H7 (cell line): ENCODE results near the gene GRIN3B. TPM values are rescaled to one million over a fixed set of nuclear protein-coding genes. Genes with fewer than 3 reads are reported as not detected.
A peak's percentile ranks its signal among the peaks of the same experiment; 100 is the strongest.
"Not testable (repeated sequence)": the region's sequence is repeated elsewhere in the genome, so short reads cannot be mapped to it uniquely, and the experiment has no call there.

ENCODE experiments used
- DNase-seq: peaks from one replicate; pipeline ENCODE4 v3.0.0; 2012
- H3K27me3 ChIP-seq: 2 replicates; pipeline ENCODE4 v1.6.0; 2011; ENCODE audit warnings: mild to moderate bottlenecking, low read length; ENCODE audit not compliant: control insufficient read depth, insufficient read depth
- H3K36me3 ChIP-seq: replicated peaks from 2 replicates; pipeline ENCODE4 v1.5.1; 2011; ENCODE audit warnings: low read length; ENCODE audit not compliant: control insufficient read depth, insufficient read depth
- H3K4me3 ChIP-seq: 2 replicates; pipeline ENCODE4 v1.5.1; 2011; ENCODE audit warnings: low read depth, mild to moderate bottlenecking, control low read depth, low read length, moderate library complexity; ENCODE audit not compliant: insufficient read depth
- total RNA-seq: library from RNA; depleted of rRNA; stranded (reverse); fragments of >200 nt; shearing (Covaris generic); gene quantifications from 2 replicates; pipeline ENCODE4 v1.2.3, GENCODE V29; 2014

Gene GRIN3B
- total RNA-seq, 1 experiment from 2014 or later = 0.03 TPM

GRCh38 chr19:1015061-1015781, 15.0 kb downstream of the GRIN3B start:
- no peaks in the 10 kb centered on the region for H3K27me3 ChIP-seq
- no peak overlapping the region for H3K4me3 ChIP-seq
- no peak for DNase-seq
- peaks cover 5% of the 10 kb centered on the region for H3K36me3 ChIP-seq

GRCh38 chr19:1015782-1016646, 15.8 kb downstream of the GRIN3B start:
- DNase-seq = peak; percentile 94
- peaks cover 5% of the 10 kb centered on the region for H3K36me3 ChIP-seq
- H3K4me3 ChIP-seq = no peak overlapping the region
- H3K27me3 ChIP-seq = no peaks in the 10 kb centered on the region

GRCh38 chr19:1016647-1017114, 16.5 kb downstream of the GRIN3B start:
- H3K27me3 ChIP-seq = no peaks in the 10 kb centered on the region
- DNase-seq = no peak
- H3K4me3 ChIP-seq = no peak overlapping the region
- peaks cover 5% of the 10 kb centered on the region for H3K36me3 ChIP-seq

DNA sequence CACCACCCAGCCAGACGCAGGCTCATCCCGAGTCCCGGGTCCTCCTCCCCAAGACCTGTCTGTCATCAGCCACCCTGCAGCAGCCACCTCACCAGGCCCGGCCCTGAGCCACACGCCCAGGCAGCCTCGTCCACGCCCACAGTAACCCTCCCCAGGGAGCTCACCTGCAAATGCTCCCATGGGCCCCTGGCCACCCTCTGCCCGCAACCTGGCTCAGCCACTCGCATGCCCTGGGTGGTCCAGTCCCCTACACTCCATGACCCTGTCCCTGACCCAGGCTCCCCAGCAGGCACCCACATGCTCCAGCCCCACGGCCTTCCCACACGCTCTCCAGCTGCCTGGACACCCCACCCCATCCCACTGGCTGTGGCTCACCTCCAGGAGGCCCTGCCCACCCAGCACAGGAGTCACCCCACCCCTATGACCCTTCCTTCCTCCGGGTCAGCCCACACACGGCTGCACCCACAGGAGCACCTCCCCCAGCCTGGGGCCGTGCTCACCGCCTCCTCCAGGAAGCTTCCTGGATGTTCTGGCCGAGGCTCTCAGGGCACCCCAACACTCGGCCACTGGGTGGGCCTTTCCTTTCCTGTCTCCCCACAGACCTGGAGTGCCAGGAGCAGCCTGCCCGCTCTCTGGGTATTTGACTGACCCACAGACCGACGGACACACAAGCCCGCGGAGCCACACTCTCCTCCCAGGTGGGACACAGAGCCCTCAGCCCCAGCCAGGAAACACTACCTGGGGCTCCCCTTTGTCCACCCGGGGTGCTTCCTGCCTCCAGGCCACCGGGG, 17.1 kb downstream of the GRIN3B start:
- no peak overlapping the region for H3K4me3 ChIP-seq
- H3K27me3 ChIP-seq = no peaks in the 10 kb centered on the region
- peaks cover 4% of the 10 kb centered on the region for H3K36me3 ChIP-seq
- DNase-seq = no peak

DNA sequence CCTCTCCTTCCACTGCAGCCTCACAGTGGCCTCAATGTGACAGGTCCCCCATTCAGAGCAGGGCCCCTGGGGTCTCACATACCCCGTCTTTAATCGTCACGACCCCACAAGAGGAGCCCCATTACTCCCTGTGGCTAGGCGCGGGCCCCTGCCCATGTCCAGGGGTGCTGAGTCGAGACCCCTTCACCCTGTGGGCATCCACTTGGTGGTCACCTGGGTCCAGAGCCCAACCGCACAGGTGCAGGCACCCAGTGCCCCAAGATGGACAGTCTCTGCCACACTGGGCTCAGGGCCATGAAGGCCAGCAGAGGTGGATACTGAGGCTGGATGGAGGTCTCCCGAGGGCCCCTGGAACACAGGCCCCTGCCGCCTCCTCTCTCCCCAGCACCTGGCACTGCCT, 17.7 kb downstream of the GRIN3B start:
- peaks cover 2% of the 10 kb centered on the region for H3K36me3 ChIP-seq
- no peak for DNase-seq
- H3K27me3 ChIP-seq = no peaks in the 10 kb centered on the region
- H3K4me3 ChIP-seq = no peak overlapping the region

GRCh38 chr19:1018393-1018792, 18.2 kb downstream of the GRIN3B start:
- Histone ChIP-seq H3K36me3 (peaks cover under 1% of the 10 kb centered on the region; the same call in 1 of the 2 replicates), H3K4me3 (no peak overlapping the region), H3K27me3 (no peaks in the 10 kb centered on the region)
- no peak for DNase-seq

GRCh38 chr19:1018932-1019615, 18.9 kb downstream of the GRIN3B start:
- H3K36me3 ChIP-seq = no peaks in the 10 kb centered on the region; the same call in 1 of the 2 replicates

DNA sequence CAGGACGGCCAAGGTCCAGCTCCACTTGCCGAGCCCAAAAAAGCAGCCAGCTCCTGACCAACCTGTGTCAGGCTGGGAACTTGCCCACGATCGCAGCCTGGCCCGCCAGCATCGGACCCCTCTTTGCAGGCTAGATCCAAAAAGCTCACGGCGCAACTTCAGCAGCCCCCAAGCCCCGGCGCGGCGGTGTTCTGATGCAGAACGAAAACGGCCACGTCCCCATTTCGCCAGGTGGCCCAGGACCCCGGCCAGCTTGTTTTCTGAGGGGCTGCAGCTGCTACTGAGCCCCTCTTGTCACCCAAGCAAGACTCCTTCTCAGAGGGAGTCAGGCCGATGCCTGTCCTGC, 19.4 kb downstream of the GRIN3B start:
- Histone ChIP-seq H3K36me3 (no peaks in the 10 kb centered on the region; the same call in 1 of the 2 replicates), H3K27me3 (no peaks in the 10 kb centered on the region), H3K4me3 (peak overlapping the region; percentile 86)
- no peak for DNase-seq

More at GRCh38 chr19:1018932-1019615, 18.9 kb downstream of the GRIN3B start:
- H3K4me3 ChIP-seq = peak overlapping the region; percentile 86; the same call in 1 of the 2 replicates
- H3K27me3 ChIP-seq = no peaks in the 10 kb centered on the region
- no peak for DNase-seq

- Histone ChIP-seq H3K36me3 (no peaks in the 10 kb centered on the region; the same call in 1 of the 2 replicates), H3K4me3 (peak overlapping the region; percentile 86), H3K27me3 (no peaks in the 10 kb centered on the region)
- DNase-seq = peak; percentile 82
Measured at GRCh38 chr19:1019980-1020867, 20.0 kb downstream of the GRIN3B start.

GRCh38 chr19:1020868-1021425, 20.7 kb downstream of the GRIN3B start, which contains the start of gene TMEM259:
Gene TMEM259, minus strand, starts transcription at chr19:1021123. Its CDS starts 127 bp downstream, at chr19:1020996.
- peak; percentile 98 for DNase-seq
- Histone ChIP-seq H3K36me3 (no peaks in the 10 kb centered on the region; the same call in 1 of the 2 replicates), H3K4me3 (peak within 1 kb of the TSS; percentile 86), H3K27me3 (no peaks in the 10 kb centered on the region)

GRCh38 chr19:1023883-1024188, 23.6 kb downstream of the GRIN3B start:
- H3K4me3 ChIP-seq, DNase-seq, H3K27me3 ChIP-seq, H3K36me3 ChIP-seq: not testable (repeated sequence)

- not testable (repeated sequence) for H3K36me3 ChIP-seq, DNase-seq, H3K27me3 ChIP-seq, H3K4me3 ChIP-seq
Measured at GRCh38 chr19:1025080-1025479, 24.9 kb downstream of the GRIN3B start.
